Measurements from ENCODE around the gene GINS2.

The GINS2 gene

DNA sequence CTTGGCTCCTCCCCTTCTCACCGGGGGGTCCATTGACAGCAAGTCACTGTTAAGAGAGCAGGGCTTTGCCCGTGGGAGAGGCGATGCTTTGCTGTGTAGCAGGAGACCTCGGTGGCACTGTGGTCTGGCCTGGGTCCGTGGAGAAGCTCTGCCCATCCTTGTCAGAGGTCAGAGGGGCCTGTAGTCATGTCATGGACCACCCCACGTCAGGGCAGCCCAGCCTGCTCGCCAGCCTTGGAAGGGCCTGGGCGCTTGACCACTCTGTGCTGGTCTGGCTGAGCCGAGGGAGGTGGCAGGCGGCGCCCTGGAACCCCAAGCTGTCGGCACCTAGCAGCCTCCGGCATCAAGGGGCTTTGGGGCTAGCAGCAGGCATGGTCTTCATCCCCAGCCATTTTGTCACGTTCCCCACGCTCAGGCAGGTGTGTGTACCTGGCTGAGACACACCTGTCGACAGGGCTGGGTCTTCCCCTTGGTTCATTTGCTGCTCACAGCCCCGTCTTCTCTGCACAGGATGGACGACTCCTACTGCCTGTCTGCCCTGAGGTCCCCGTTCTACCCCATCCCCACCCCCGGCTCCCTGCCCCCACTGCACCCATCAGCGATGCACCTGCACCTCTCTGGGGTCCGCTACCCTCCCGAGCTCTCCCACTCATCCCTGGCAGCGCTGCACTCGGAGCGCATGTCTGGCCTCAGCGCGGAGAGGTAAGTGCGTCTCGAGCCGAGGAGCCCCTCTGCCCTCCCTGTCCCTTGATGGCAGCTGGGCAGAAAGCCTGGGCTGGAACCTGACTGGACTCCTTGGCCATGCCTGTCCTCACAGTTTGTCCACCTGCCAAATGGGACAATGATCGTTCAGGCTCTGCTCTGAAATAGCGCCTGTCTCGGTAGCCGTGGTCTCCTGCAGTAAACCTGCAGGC is 33.3 kb downstream of the GINS2 start:
- DNase-seq (ENCODE audit: low read depth in 1 of 2, low spot score in 1 of 2): no peak

DNA sequence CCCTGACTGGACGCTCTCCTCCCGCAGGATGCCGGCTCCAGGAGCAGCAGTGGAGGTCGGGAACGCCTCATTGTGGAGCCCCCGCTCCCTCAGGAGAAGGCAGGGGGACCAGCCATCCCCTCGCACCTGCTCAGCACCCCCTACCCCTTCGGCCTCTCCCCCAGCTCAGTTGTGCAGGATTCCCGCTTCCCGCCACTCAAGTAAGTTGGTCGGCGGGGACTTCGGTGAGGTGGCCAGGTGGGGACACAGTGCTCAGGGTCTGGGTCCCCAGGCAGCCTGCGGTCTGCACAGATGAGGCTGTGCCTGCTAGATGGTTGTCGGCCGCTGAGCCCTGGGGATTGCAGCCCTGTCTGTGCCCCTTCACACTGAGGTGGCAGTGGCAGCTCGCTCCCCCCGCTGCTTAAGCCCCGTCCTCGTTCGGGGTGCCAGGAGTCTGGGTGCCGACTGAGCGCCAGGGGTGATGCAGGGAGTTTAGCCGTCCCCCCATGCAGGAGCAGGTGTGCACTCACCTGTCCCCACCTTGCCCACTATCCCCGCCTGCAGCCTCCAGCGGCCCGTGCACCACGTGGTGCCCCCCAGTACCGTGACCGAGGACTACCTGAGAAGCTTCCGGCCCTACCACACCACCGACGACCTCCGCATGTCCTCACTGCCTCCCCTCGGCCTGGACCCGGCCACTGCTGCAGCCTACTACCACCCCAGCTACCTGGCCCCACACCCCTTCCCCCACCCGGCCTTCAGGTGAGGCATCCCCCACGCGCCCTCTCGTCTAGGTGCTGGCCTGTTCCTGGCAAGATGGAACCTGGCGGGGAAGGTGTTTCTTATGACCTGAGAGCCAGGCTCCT is 34.3 kb downstream of the GINS2 start:
- no peak for DNase-seq (ENCODE audit: low read depth in 1 of 2, low spot score in 1 of 2)

DNA sequence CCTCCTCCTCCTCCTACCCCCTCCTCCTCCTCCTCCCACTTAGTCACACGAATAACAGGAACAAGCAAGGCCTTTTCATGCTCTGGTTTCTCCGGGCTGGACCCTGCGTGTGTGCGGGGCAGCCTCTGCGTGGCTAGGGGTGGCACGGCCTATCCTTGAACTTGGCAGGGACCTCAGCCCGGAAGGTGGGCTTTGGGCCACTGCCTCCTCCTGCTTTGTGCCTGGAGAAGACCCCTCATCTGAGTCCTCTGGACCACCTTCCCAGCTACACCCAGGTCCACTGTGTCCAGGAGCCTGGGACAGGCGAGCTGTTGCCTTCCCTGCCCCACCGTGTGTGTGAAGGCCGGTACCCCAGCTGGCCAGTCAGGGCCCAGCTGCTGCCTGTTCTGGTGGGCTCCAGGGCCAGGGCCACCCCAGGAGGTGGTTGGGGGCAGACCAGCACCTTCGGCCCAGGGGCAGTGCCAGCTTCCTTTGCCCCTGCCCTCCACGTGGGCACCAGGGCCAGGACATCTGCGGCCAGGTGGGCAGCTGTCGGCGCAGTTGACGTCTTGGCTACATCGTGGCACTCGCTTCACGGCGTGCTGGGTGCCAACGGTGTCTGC is 35.4 kb downstream of the GINS2 start:
- no peak for DNase-seq (ENCODE audit: low read depth in 1 of 2, low spot score in 1 of 2)

DNA sequence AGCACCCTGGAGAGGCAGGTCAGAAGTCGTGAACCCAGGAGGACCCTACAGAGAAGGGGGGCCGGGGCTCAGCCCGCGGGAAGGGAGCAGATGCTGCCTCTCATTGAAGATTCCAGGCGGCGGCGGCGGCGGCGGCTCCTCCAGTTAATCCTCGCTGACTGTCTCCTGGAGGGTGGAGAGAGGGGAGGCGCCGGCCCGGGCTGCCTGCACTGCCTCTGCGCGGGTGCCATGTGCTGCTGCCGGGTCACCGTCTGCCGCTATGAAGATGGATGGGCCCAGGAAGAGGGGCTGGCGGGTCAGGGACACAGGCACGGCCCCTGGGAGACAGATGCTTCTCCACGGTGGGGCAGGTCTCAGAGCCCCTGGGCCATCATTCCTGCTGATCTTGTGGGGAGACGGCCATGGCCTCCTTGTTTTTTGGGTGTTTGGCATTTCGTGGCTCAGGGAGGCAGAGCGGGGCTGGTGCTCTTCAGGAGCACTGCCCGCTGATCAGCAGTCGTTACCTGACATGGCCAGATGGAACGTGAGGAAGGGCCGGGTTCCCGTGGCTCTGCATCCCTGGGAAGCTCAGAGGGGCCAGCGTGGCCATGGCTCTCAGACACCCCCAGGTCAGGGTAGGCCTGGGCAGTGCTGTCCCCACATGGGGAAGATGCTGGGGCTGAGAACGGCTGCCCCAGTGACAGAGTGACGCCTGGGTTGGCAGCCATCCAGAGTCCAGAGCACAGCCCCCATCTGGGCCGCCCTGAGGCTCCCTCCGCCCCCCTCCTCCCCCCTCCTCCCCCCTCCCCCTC is 36.1 kb downstream of the GINS2 start:
- no peak for DNase-seq (ENCODE audit: low read depth in 1 of 2, low spot score in 1 of 2)

DNA sequence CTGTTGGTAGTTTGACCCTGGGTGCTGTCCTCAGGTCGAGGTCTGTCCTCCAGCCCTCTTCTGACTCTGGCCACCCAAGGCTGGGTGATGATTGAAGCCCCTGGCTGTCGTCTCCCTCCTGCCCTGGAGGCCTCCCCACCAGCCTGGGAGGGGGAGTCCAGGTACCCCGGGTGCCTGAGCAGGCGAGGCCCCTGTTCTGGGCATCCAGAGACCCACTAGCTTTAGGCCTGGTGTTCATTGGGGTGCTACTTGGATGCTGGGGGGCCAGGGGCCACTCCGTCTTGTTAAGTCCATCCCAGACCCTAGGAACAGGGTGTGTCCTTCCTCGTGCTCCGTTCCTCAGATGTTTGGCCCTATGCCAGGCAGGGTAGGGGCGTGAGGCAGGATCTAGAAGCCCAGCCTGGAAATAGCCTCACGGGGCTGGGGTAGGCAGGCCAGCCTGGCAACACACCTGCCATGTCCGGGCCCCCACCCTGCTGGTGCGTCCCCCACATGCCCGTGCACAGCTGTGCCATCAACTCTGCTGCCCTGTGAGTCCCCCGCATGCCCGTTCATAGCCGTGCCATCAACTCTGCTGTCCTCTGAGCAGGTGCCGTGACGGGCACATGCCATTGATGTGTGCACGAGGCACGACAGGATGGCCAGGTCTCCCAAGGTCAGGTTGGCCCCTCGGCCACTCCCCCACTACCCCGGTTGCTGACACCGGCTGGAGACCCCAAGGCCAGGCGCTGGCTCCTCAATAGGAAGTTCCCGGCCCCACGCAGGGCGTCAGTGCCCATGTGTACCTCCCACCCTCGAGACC is 36.9 kb downstream of the GINS2 start:
- DNase-seq (ENCODE audit: low read depth in 1 of 2, low spot score in 1 of 2): no peak

DNA sequence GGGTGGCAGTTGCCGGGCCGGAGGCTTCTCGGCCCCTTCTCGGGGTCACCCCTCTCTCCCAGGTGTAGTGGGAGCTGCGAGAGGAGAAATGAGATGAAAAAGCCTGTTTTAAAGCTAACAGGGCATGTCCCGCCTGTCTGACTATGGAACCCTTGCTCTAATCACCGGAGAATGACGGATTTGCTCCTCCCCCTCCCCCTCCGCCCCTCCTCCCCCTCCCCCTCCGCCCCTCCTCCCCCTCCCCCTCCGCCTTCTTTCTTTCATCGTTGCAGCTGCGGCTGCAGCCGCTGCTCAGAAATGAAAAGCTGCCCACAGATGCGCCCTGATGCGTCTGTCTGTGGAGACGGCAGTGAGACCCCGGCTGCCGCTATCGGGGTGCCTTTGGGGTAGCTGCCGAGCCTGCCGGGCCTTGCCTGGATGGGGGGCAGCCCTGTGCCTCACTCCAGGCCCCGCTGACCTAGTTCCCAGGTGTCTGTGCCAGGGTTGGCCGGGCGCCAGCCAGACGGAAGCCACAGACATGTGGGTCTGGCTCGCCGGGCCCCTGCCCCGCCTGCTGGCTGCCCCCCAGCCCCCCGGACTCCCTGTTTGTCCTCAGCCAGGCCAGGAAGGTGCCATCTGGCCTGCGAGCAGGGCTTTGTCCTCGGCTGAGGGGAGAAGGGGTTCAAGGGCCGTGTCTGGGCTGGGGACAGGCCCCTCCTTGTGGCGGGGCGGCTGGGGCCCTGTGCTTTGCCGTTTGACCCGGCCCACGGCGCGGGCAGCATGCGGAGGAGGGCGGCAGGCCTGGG is 37.7 kb downstream of the GINS2 start:
- no peak for DNase-seq (ENCODE audit: low read depth in 1 of 2, low spot score in 1 of 2)

DNA sequence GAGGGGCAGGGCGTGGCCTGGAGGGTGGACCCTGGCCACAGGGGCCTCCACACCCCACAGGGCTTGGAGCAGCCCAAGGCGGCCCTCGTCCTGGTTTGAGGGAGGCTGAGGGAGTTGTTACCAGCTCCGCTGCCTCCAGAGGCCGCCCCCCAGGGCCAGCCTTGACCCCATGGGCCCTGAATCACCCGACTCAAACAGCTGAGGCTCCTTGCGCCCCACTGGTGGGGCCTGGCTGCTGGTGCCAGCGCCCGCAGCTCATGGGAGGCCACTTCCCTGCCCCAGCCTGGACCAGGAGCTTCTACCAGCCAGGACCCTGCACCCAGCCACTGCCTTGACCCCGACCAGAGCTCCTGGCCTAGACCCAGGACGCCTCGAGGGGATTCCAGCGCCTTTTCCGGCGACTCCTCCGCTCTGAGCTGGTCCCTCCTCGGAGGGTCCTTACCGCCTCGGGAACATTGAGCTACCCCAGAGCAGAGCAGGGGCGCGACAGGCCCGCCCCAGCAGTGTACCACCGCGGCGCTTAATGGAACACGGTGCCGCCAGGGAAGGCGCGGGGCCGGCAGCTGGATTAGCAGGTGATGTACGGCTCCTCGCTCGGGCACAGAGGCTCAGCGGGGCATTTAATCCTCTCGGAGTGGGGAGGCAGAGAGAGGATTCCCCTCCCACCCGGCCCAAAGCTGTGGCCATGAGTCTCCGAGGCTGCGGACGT is 38.5 kb downstream of the GINS2 start:
- DNase-seq (ENCODE audit: low read depth in 1 of 2, low spot score in 1 of 2): no peak

DNA sequence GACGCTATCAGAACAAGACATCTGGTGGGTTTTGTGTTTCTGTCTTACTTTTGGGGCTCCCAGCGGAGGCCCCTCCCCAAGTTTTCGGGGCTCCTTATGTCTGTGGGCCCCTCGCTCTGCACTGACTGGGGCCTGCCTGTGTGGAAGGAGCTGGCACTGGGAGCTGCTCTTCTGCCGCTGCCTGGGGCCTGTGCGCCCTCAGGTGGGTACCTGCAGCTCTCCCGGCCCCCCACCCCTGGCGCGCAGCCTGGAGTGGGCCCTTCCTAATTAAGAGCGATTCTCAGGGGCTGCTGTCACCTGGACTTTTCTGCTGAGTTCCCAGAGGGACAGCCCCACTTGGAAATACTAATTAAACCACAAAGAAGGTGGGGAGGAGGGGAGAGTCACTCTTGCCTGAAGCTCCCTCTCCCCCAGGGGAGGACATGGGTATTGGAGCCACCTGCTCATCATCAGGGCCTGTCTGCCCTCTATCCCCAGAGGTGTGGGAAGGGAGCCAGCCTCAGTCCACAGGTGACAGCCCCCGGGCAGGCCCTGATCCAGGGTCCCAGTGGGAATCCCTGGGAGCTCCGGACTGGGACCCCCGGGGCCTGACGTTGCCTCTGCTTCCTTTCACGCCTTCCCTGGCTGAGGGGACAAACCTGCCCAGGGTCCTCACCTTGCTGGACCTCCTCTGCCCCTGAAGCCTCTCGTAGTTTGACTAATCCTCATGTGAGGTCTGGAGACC is 39.2 kb downstream of the GINS2 start:
- DNase-seq (ENCODE audit: low read depth in 1 of 2, low spot score in 1 of 2): no peak

DNA sequence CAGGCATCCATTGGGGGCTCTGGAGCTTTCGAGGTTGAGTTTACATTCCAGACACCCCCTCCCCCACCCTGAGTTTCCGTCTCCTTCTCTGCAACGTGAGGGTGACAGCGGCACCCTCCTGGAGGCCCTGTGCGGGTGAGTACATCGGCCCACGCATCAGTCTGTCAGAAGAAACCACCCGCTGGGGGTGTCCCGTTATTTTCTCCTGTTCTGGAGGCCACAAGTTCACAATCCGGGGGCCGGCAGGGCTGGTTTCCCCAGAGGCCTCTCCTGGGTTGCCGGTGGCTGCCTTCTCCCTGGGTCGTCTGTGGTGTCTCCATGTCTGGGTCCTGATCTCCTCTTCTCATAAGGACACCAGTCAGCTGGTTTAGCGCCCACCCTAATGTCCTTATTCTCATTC is 39.9 kb downstream of the GINS2 start:
- no peak for DNase-seq (ENCODE audit: low read depth in 1 of 2, low spot score in 1 of 2)

DNA sequence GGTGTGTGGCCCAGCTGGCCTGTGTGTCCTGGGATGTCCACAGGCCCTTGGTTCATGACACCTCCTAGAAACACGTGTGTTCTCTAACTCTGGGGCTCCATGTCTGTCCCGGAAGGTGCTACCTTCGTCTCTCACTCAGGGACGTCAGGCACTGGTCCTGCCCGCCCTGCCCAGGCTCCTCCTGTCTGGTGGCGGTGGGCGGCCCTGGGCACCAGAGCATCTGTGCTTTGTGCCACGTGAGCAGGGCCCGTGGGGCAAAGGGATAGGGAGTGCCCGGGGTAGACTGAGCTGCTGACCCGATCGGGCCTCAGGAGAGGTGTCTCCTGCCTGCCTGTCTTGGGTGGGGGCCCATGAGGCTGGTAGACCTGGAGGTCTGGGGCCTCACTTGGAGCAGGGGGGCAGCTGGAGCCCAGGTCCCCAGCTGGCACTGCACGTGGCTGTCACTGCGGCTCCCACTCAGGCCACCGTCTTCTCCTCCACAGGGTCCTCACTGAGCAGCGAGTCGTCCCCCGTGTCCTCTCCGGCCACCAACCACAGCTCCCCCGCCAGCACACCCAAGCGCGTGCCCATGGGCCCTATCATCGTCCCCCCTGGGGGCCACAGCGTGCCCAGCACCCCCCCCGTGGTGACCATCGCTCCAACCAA is 40.6 kb downstream of the GINS2 start:
- DNase-seq (ENCODE audit: low read depth in 1 of 2, low spot score in 1 of 2): no peak

DNA sequence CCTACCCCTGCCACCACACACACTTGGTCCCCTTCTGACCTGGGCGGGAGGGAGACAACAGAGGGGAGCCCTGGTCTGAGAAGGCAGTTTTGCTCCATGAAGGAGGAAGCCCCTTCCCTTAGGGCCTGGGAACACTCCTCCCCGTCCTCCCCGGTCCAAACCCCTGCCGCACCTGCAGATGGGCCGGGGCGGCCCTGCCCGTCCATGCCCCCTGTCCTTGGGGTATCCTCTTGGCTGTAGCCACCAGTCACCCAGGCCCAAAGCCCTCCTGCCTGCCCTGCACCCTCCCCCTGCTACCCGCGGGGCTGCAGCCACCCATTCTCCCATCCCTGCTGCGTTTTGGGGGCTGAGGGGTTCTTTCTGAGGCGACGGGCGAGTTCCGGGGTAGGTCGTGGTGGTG is 41.8 kb downstream of the GINS2 start:
- no peak for DNase-seq (ENCODE audit: low read depth in 1 of 2, low spot score in 1 of 2)

DNA sequence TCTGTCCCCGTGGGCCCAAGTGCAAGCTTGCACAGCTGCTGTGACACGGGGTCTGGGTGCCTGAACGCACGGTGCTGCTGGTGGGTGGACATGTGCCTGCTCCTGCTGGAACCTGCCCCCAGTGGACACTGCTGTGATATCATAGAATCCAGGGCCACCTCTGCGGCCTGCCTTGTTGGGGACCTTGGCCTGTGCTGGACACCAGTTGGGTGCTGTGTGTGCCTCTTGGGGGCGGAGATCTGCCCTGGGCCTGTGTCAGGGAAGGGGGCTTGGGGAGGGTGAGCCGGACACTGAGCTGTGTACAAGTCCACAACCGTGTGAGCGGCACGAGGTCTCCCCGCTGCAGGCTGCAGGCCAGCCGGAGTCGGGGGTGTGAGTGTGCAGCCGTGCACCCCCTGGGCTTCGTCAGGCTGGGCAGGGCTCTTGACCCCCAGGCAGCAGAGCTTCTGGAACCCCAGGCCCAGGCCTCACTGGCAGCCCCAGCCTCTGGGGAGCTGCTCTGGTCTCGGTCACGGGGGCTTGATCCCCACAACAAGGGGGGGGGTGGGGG is 42.3 kb downstream of the GINS2 start:
- DNase-seq (ENCODE audit: low read depth in 1 of 2, low spot score in 1 of 2): no peak

DNA sequence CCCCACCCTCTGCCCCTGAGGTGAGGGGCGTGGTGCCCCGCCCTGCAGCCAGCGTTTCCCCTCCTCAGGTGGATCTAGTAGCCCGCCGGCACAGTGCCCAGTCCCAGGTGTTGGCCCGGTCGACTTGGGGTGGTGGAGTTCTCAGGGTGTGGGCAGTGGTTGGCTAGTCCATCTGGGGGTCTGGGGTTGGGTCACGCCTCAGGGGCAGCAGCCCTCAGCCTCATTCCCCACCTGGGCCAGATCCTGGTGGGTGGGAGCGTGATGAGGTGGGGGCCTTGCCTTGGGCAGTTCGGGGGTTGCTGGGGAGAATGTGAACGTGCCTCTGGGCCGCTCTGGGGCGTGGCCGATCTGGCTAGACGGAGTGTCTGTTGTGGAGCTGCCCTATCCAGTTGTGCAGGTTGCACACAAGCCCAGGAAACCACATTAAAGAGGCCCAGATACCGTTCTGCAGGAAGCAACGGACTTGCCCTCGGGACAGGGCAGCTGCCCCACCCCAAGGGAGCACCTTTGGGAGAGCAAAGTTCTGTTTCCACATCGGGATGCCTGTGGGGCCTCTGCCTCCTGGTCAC is 43.6 kb downstream of the GINS2 start:
- no peak for DNase-seq (ENCODE audit: low read depth in 1 of 2, low spot score in 1 of 2)

DNA sequence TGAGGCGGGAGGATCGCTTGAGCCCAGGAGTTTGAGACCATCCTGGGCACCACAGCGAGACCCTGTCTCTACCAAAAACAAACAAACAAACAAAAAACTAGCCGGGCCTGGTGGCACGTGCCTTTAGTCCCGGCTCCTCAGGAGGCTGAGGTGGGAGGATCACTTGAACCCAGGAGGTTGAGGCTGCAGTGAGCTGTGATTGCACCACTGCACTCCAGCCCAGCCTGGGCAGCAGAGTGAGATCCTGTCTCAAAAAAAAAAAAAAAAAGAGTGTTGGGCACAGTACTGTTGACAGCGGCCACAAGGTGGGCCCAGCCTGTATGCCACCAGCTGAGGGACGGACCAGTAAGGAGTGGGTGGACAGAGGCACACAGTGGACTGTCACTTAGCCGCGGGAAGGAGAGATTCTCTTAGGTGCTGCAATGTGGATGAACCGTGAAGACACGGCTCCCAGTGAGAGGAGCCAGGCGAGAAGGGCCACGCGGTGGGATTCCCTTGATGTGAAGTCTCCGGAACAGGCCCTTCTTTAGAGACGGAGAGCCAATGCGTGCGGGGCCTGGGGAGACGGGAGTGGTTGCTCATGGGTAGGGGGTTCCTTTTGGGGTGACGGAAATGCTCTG is 44.6 kb downstream of the GINS2 start:
- DNase-seq (ENCODE audit: low read depth in 1 of 2, low spot score in 1 of 2): no peak

DNA sequence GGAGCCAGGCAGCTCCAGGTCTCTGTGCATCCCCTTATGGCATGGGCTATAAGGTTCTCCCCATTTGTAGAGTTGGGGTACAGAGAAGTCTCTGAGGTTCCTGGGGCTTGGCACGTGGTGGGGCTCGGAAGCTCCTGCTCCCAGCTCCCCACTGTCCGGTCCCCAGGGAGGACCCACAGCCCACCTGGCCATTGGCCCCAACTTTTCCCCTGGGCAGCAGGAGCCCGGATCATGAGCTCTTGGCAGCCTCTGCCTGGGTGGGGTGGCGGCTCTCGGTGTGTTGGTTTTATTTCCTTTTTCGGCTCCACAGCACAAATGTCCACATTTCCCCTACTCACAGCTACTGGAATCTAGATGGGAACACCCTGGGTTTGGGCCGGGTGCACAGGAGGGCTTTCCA is 45.1 kb downstream of the GINS2 start:
- DNase-seq (ENCODE audit: low read depth in 1 of 2, low spot score in 1 of 2): no peak

DNA sequence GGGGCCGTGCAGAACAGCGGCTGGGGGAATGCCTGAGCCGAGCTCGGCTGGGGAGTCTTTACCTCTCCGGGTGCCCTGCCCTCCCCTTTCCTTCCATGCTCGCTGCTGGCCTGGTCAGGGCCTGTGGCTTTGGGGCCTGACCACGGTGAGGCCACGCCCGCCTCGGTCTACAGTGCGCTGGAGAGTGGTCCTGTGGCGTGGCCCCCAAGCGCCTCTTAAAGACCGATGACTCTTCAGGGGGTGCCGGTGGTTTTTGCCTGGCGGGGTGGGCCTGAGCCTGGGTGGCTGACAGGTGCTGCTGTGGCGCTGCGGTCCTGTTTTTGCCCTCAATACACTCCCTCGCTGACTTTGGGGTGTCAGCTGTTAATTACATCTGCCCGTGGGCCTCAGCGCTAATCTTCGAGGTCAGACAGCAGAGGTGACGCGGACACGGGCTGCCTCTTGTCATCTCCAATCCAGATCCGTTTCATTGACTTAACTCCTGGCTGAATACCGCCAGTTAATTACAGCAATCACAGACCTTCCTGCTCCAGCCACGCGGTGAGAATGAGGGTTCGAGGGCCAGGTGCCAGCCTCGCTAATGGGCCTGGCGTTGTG is 45.9 kb downstream of the GINS2 start:
- DNase-seq (ENCODE audit: low read depth in 1 of 2, low spot score in 1 of 2): no peak
